OCI-LY7 (cell line): Measurements from ENCODE around the gene FUT7. TPM values are rescaled to one million over a fixed set of nuclear protein-coding genes. Genes with fewer than 3 reads are reported as not detected.

Experiments
- BruUV-seq: library from RNA; stranded (reverse); fragments of 400-500 nt; replicated peaks from 2 replicates; lab custom pipeline; 2021; lab: Mats Ljungman, UMichigan
- CTCF ChIA-PET: fragments of 300-600 bp; sonication (Branson Sonifier 250); formaldehyde crosslinking; loops from one replicate; lab custom pipeline; 2022; ENCODE audit warnings: antibody characterized with exemption; ENCODE audit not compliant: unreplicated experiment; lab: Charles Lee
- POLR2A ChIA-PET: fragments of 300-600 bp; sonication (Branson Sonifier 250); formaldehyde crosslinking; loops from one replicate; lab custom pipeline; 2022; ENCODE audit warnings: antibody characterized with exemption; lab: Charles Lee
- DNase-seq: peaks from one replicate; pipeline ENCODE4 v3.0.0-alpha.2; 2015; ENCODE audit warnings: low spot score
- H2AFZ ChIP-seq: fragments of 200-600 bp; sonication (generic), shearing (Covaris generic); 2 replicates; pipeline ENCODE4 v1.6.1; 2014; ENCODE audit warnings: mild to moderate bottlenecking, antibody characterized with exemption, low read length, moderate library complexity
- H3K27ac ChIP-seq: fragments of 200-600 bp; sonication (generic); 2 replicates; pipeline ENCODE4 v1.5.1; 2014; ENCODE audit warnings: mixed run types, low read depth, mild to moderate bottlenecking, moderate library complexity, low read length, inconsistent platforms; ENCODE audit not compliant: poor library complexity, severe bottlenecking
- H3K36me3 ChIP-seq: fragments of 200-600 bp; sonication (generic); 2 replicates; pipeline ENCODE4 v1.6.1; 2014; ENCODE audit warnings: mild to moderate bottlenecking, antibody characterized with exemption, low read length, moderate library complexity, mixed read lengths; ENCODE audit not compliant: insufficient read depth
- H3K4me1 ChIP-seq: fragments of 200-600 bp; sonication (generic); 2 replicates; pipeline ENCODE4 v1.5.1; 2014; ENCODE audit warnings: mild to moderate bottlenecking, low read length; ENCODE audit not compliant: insufficient read depth, poor library complexity, severe bottlenecking
- H3K4me2 ChIP-seq: fragments of 200-600 bp; sonication (generic); 2 replicates; pipeline ENCODE4 v1.6.1; 2014; ENCODE audit warnings: mild to moderate bottlenecking, low read length
- H3K4me3 ChIP-seq: fragments of 200-600 bp; sonication (generic); 2 replicates; pipeline ENCODE4 v1.5.1; 2014; ENCODE audit warnings: mild to moderate bottlenecking, low read depth, low read length; ENCODE audit not compliant: poor library complexity, severe bottlenecking
- H3K79me2 ChIP-seq: fragments of 200-600 bp; sonication (generic); 2 replicates; pipeline ENCODE4 v1.6.1; 2016; ENCODE audit warnings: low read depth, mild to moderate bottlenecking, low read length, moderate library complexity, mixed read lengths; ENCODE audit not compliant: insufficient read depth
- H3K9me2 ChIP-seq: fragments of 200-600 bp; sonication (generic); 2 replicates; pipeline ENCODE4 v1.6.1; 2016; ENCODE audit warnings: mild to moderate bottlenecking, low read length, mixed read lengths; ENCODE audit not compliant: insufficient read depth
- H3K9me3 ChIP-seq: fragments of 200-600 bp; sonication (generic); 2 replicates; pipeline ENCODE4 v1.6.1; 2014; ENCODE audit warnings: mild to moderate bottlenecking, mixed run types, low read length, mixed read lengths
- H4K20me1 ChIP-seq: fragments of 200-600 bp; sonication (generic); 2 replicates; pipeline ENCODE4 v1.6.1; 2014; ENCODE audit warnings: mild to moderate bottlenecking, antibody characterized with exemption, low read length, moderate library complexity, mixed read lengths; ENCODE audit not compliant: insufficient read depth
- CTCF ChIP-seq: fragments of 200-600 bp; sonication (generic); conservative IDR thresholded peaks from 2 replicates; pipeline ENCODE4 v1.5.1; 2014; ENCODE audit warnings: mild to moderate bottlenecking, antibody characterized with exemption, low read length, moderate library complexity, mixed read lengths
- EZH2phosphoT487 ChIP-seq: fragments of 200-600 bp; sonication (generic); IDR thresholded peaks from 2 replicates; pipeline ENCODE4 v1.6.1; 2018; ENCODE audit warnings: low read depth, borderline replicate concordance, mild to moderate bottlenecking, mixed run types, antibody characterized with exemption, low read length, moderate library complexity, mixed read lengths
- intact Hi-C: fragments of 100-400 bp; cut with micrococcal nuclease; formaldehyde crosslinking; loops from one replicate; pipeline ENCODE4 v1.10.0; 2022; ENCODE audit not compliant: unreplicated experiment
- total RNA-seq, 2 experiments: library from RNA; depleted of rRNA in 1 of 2; stranded (reverse); fragments of >200 nt in 1 of 2; shearing (Covaris generic) in 1 of 2; gene quantifications; 2 replicates each; pipeline ENCODE4 v1.2.3, GENCODE V29; 2014 to 2022

The FUT7 gene
- total RNA-seq, 2 experiments from 2014 or later = 0.21 TPM; not detected in 1

- Histone ChIP-seq H3K27ac (no peak overlapping the region), H3K36me3 (no peaks in the 10 kb centered on the region), H3K4me2 (no peak overlapping the region), H3K9me2 (no peaks in the 10 kb centered on the region), H3K4me1 (peaks cover 4% of the 10 kb centered on the region), H2AFZ (no peak overlapping the region), H4K20me1 (no peaks in the 10 kb centered on the region), H3K4me3 (no peak overlapping the region), H3K9me3 (no peaks in the 10 kb centered on the region), H3K79me2 (no peaks in the 10 kb centered on the region)
- no TSS peak for BruUV-seq
- CTCF ChIA-PET = interaction anchor here (0.6 kb wide), 1 partner anchor 18 kb away, joined by 3 read pairs; the partner anchor contains the start of gene PAXX
- TF ChIP-seq EZH2phosphoT487 (no peak), CTCF (no peak)
- POLR2A ChIA-PET = no interaction called here
- no peak for DNase-seq
- intact Hi-C loops = no loop called here
Observed at GRCh38 chr9:137009938-137010732, 21.8 kb downstream of the FUT7 start.

GRCh38 chr9:137009217-137009616 is 22.7 kb downstream of the FUT7 start:
- intact Hi-C loops = no loop called here
- POLR2A ChIA-PET = no interaction called here
- CTCF ChIA-PET = interaction anchor here (0.6 to 0.7 kb wide), 3 partner anchors 17 to 166 kb away, joined by 3 to 4 read pairs (median 3); partner anchors contain the start of gene PAXX

More at GRCh38 chr9:137009217-137009616, 22.7 kb downstream of the FUT7 start:
- H2AFZ ChIP-seq = no peak overlapping the region
- peaks cover 4% of the 10 kb centered on the region for H3K4me1 ChIP-seq
- TF ChIP-seq CTCF = no peak
- no peak for TF ChIP-seq EZH2phosphoT487
- H3K9me2 ChIP-seq = no peaks in the 10 kb centered on the region
- no peaks in the 10 kb centered on the region for H4K20me1 ChIP-seq
- no peaks in the 10 kb centered on the region for H3K79me2 ChIP-seq
- no peak overlapping the region for H3K4me2 ChIP-seq
- H3K27ac ChIP-seq = no peak overlapping the region
- no peak overlapping the region for H3K4me3 ChIP-seq
- BruUV-seq = no TSS peak
- no peak for DNase-seq
- H3K36me3 ChIP-seq = no peaks in the 10 kb centered on the region
- no peaks in the 10 kb centered on the region for H3K9me3 ChIP-seq
